BE2C (cell line): ENCODE results near the gene ADM.

Source experiments
- DNase-seq: peaks from one replicate; pipeline ENCODE4 v3.0.0-alpha.2; 2020
- H3K27me3 ChIP-seq: fragments of 250-450 bp; sonication (Bioruptor Pico); 2 replicates; pipeline ENCODE4 v1.5.1; 2020; ENCODE audit warnings: mild to moderate bottlenecking
- H3K36me3 ChIP-seq: fragments of 250-450 bp; sonication (Bioruptor Pico); 2 replicates; pipeline ENCODE4 v1.5.1; 2020; ENCODE audit warnings: mild to moderate bottlenecking
- H3K4me1 ChIP-seq: fragments of 250-450 bp; sonication (Bioruptor Pico); 2 replicates; pipeline ENCODE4 v1.5.1; 2020
- H3K4me3 ChIP-seq: 2 replicates; pipeline ENCODE4 v1.5.1; 2011; ENCODE audit warnings: low read depth, low read length
- H3K9me3 ChIP-seq: fragments of 250-450 bp; sonication (Bioruptor Pico); 2 replicates; pipeline ENCODE4 v1.5.1; 2020
- CTCF ChIP-seq: IDR thresholded peaks from 2 replicates; pipeline ENCODE4 v1.5.1; 2012; ENCODE audit warnings: mild to moderate bottlenecking, low read depth, low read length

Gene ADM

GRCh38 chr11:10288881-10289764 lies 15.8 kb upstream of the ADM start:
- Histone ChIP-seq H3K27me3 (no peaks in the 10 kb centered on the region), H3K4me3 (no peak overlapping the region), H3K4me1 (no peaks in the 10 kb centered on the region), H3K36me3 (no peaks in the 10 kb centered on the region; the same call in 1 of the 2 replicates), H3K9me3 (no peaks in the 10 kb centered on the region)
- no peak for DNase-seq
- no peak for TF ChIP-seq CTCF

GRCh38 chr11:10289765-10290380 lies 15.0 kb upstream of the ADM start:
- Histone ChIP-seq H3K4me3 (no peak overlapping the region), H3K36me3 (no peaks in the 10 kb centered on the region; the same call in 1 of the 2 replicates), H3K9me3 (no peaks in the 10 kb centered on the region), H3K27me3 (no peaks in the 10 kb centered on the region), H3K4me1 (no peaks in the 10 kb centered on the region)
- no peak for TF ChIP-seq CTCF
- DNase-seq, result no peak

- H3K4me1 ChIP-seq, result no peaks in the 10 kb centered on the region
- no peak overlapping the region for H3K4me3 ChIP-seq
- H3K36me3 ChIP-seq, result no peaks in the 10 kb centered on the region; the same call in 1 of the 2 replicates
- no peaks in the 10 kb centered on the region for H3K9me3 ChIP-seq
- DNase-seq, result no peak
- TF ChIP-seq CTCF, result no peak
- no peaks in the 10 kb centered on the region for H3K27me3 ChIP-seq
Measured at GRCh38 chr11:10291801-10292638, 12.9 kb upstream of the ADM start.

- H3K9me3 ChIP-seq, result no peaks in the 10 kb centered on the region
- H3K4me1 ChIP-seq, result no peaks in the 10 kb centered on the region
- DNase-seq, result peak; percentile 85
- no peaks in the 10 kb centered on the region for H3K27me3 ChIP-seq
- H3K36me3 ChIP-seq, result no peaks in the 10 kb centered on the region; the same call in 1 of the 2 replicates
- TF ChIP-seq CTCF, result no peak
- peak within 1 kb of the TSS; percentile 78 for H3K4me3 ChIP-seq
Measured at GRCh38 chr11:10293423-10294289, 11.2 kb upstream of the ADM start, which contains the start of gene SBF2. SBF2 (minus strand) TSS chr11:10294219; CDS start chr11:10294069, 150 bp downstream.

- Histone ChIP-seq H3K27me3 (no peaks in the 10 kb centered on the region), H3K4me1 (no peaks in the 10 kb centered on the region), H3K9me3 (no peaks in the 10 kb centered on the region), H3K4me3 (peak overlapping the region; percentile 78), H3K36me3 (no peaks in the 10 kb centered on the region; the same call in 1 of the 2 replicates)
- TF ChIP-seq CTCF, result no peak
- DNase-seq, result peak; percentile 21
Measured at GRCh38 chr11:10294290-10294953, 10.5 kb upstream of the ADM start.
